Astrocyte (in vitro differentiated cells and primary cell): ENCODE results near the gene SDK1. TPM values are rescaled to one million over a fixed set of nuclear protein-coding genes. Genes with fewer than 3 reads are reported as not detected.

Source experiments
- DNase-seq: peaks from one replicate; pipeline ENCODE4 v3.0.0-alpha.2; 2010; ENCODE audit warnings: low read depth
- FAIRE-seq: peaks from 2 replicates; lab custom pipeline; 2011; peaks lifted over from hg19 to GRCh38; lab: Jason Lieb, UNC
- H2AFZ ChIP-seq: 2 replicates; pipeline ENCODE4 v1.6.0; 2012; ENCODE audit warnings: low read depth, low read length, inconsistent platforms
- H3K27ac ChIP-seq: 2 replicates; pipeline ENCODE4 v1.5.1; 2011; ENCODE audit warnings: low read depth, low read length, inconsistent platforms
- H3K27me3 ChIP-seq: 2 replicates; pipeline ENCODE4 v1.6.0; 2011; ENCODE audit warnings: low read length, inconsistent platforms; ENCODE audit not compliant: insufficient read depth
- H3K36me3 ChIP-seq: 2 replicates; pipeline ENCODE4 v1.5.1; 2011; ENCODE audit warnings: low read length, inconsistent platforms; ENCODE audit not compliant: insufficient read depth
- H3K4me1 ChIP-seq: 2 replicates; pipeline ENCODE4 v1.5.1; 2011; ENCODE audit warnings: low read length, inconsistent platforms; ENCODE audit not compliant: insufficient read depth
- H3K4me2 ChIP-seq: 2 replicates; pipeline ENCODE4 v1.6.0; 2012; ENCODE audit warnings: low read length, inconsistent platforms
- H3K4me3 ChIP-seq: 2 replicates; pipeline ENCODE4 v1.5.1; 2011; ENCODE audit warnings: low read depth, mild to moderate bottlenecking, low read length, inconsistent platforms; ENCODE audit not compliant: insufficient read depth
- H3K79me2 ChIP-seq: 2 replicates; pipeline ENCODE4 v1.6.0; 2012; ENCODE audit warnings: mild to moderate bottlenecking, low read length, inconsistent platforms; ENCODE audit not compliant: insufficient read depth
- H3K9ac ChIP-seq: 2 replicates; pipeline ENCODE4 v1.6.0; 2012; ENCODE audit warnings: mild to moderate bottlenecking, low read length, inconsistent platforms
- H3K9me3 ChIP-seq: 2 replicates; pipeline ENCODE4 v1.5.1; 2012; ENCODE audit warnings: low read depth, mild to moderate bottlenecking, low read length, inconsistent platforms; ENCODE audit not compliant: insufficient read depth
- H4K20me1 ChIP-seq: 2 replicates; pipeline ENCODE4 v1.6.0; 2012; ENCODE audit warnings: low read length, inconsistent platforms; ENCODE audit not compliant: insufficient read depth
- H3K27ac Mint-ChIP-seq: one replicate; pipeline ENCODE4 v1.8.0; 2021; ENCODE audit warnings: mild to moderate bottlenecking, mixed read lengths; ENCODE audit not compliant: unreplicated experiment
- H3K27me3 Mint-ChIP-seq: one replicate; pipeline ENCODE4 v1.8.0; 2021; ENCODE audit warnings: low read depth, mixed read lengths; ENCODE audit not compliant: unreplicated experiment
- H3K36me3 Mint-ChIP-seq: one replicate; pipeline ENCODE4 v1.8.0; 2021; ENCODE audit warnings: low read depth, mixed read lengths; ENCODE audit not compliant: unreplicated experiment
- H3K4me1 Mint-ChIP-seq: one replicate; pipeline ENCODE4 v1.8.0; 2021; ENCODE audit warnings: low read depth, mixed read lengths; ENCODE audit not compliant: unreplicated experiment
- H3K4me3 Mint-ChIP-seq: one replicate; pipeline ENCODE4 v1.8.0; 2021; ENCODE audit warnings: mild to moderate bottlenecking, moderate library complexity, mixed read lengths; ENCODE audit not compliant: unreplicated experiment
- H3K9me3 Mint-ChIP-seq: one replicate; pipeline ENCODE4 v1.8.0; 2021; ENCODE audit warnings: mild to moderate bottlenecking, mixed read lengths; ENCODE audit not compliant: unreplicated experiment
- EZH2 ChIP-seq: IDR thresholded peaks from 2 replicates; pipeline ENCODE4 v1.6.1; 2012; ENCODE audit warnings: mild to moderate bottlenecking, low read length, inconsistent platforms; ENCODE audit not compliant: insufficient read depth
- total RNA-seq: library from RNA; stranded (reverse); gene quantifications from 2 replicates; pipeline ENCODE4 v1.2.1, GENCODE V29; 2021
- TF ChIP-seq, protein P1 (sequence below): IDR thresholded peaks from 2 replicates; pipeline ENCODE4 v1.5.1; 2011; ENCODE audit warnings: low read depth, mild to moderate bottlenecking, inconsistent platforms, low read length, moderate library complexity; ENCODE audit not compliant: insufficient read depth

Gene SDK1
- total RNA-seq, 1 donor from 2014 or later, result 4.2 TPM

GRCh38 chr7:4068286-4068685 is 767.2 kb downstream of the SDK1 start:
- Histone ChIP-seq H3K4me2 (no peak overlapping the region), H4K20me1 (no peaks in the 10 kb centered on the region), H3K36me3 (no peaks in the 10 kb centered on the region), H3K79me2 (no peaks in the 10 kb centered on the region), H3K9ac (no peak overlapping the region), H3K27me3 (no peaks in the 10 kb centered on the region), H2AFZ (no peak overlapping the region), H3K9me3 (no peaks in the 10 kb centered on the region), H3K4me3 (no peak overlapping the region), H3K4me1 (no peaks in the 10 kb centered on the region), H3K27ac (no peak overlapping the region)
- H3K4me1 Mint-ChIP-seq, result no peaks in the 10 kb centered on the region
- H3K4me3 Mint-ChIP-seq, result no peak overlapping the region
- H3K27me3 Mint-ChIP-seq, result peaks cover 29% of the 10 kb centered on the region
- no peak for TF ChIP-seq EZH2
- TF ChIP-seq, protein P1, sequence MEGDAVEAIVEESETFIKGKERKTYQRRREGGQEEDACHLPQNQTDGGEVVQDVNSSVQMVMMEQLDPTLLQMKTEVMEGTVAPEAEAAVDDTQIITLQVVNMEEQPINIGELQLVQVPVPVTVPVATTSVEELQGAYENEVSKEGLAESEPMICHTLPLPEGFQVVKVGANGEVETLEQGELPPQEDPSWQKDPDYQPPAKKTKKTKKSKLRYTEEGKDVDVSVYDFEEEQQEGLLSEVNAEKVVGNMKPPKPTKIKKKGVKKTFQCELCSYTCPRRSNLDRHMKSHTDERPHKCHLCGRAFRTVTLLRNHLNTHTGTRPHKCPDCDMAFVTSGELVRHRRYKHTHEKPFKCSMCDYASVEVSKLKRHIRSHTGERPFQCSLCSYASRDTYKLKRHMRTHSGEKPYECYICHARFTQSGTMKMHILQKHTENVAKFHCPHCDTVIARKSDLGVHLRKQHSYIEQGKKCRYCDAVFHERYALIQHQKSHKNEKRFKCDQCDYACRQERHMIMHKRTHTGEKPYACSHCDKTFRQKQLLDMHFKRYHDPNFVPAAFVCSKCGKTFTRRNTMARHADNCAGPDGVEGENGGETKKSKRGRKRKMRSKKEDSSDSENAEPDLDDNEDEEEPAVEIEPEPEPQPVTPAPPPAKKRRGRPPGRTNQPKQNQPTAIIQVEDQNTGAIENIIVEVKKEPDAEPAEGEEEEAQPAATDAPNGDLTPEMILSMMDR, result no peak
- H3K36me3 Mint-ChIP-seq, result peaks cover 1% of the 10 kb centered on the region
- H3K27ac Mint-ChIP-seq, result no peak overlapping the region
- no peak for DNase-seq
- FAIRE-seq, result no peak
- H3K9me3 Mint-ChIP-seq, result peaks cover 3% of the 10 kb centered on the region

- Mint-ChIP-seq H3K27me3 (peaks cover 29% of the 10 kb centered on the region), H3K4me1 (no peaks in the 10 kb centered on the region), H3K27ac (no peak overlapping the region), H3K9me3 (peaks cover 3% of the 10 kb centered on the region), H3K36me3 (peaks cover 1% of the 10 kb centered on the region), H3K4me3 (no peak overlapping the region)
- H4K20me1 ChIP-seq, result no peaks in the 10 kb centered on the region
- H3K9me3 ChIP-seq, result no peaks in the 10 kb centered on the region
- no peak overlapping the region for H3K27ac ChIP-seq
- no peaks in the 10 kb centered on the region for H3K4me1 ChIP-seq
- no peak overlapping the region for H3K9ac ChIP-seq
- FAIRE-seq (no peak), DNase-seq (no peak)
- no peak for TF ChIP-seq EZH2
- TF ChIP-seq, protein P1, result no peak
- H2AFZ ChIP-seq, result no peak overlapping the region
- no peak overlapping the region for H3K4me3 ChIP-seq
- no peaks in the 10 kb centered on the region for H3K27me3 ChIP-seq
- H3K4me2 ChIP-seq, result no peak overlapping the region
- H3K79me2 ChIP-seq, result no peaks in the 10 kb centered on the region
- no peaks in the 10 kb centered on the region for H3K36me3 ChIP-seq
These were observed 768.4 kb downstream of the SDK1 start for GRCh38 chr7:4069268-4070095.

DNA sequence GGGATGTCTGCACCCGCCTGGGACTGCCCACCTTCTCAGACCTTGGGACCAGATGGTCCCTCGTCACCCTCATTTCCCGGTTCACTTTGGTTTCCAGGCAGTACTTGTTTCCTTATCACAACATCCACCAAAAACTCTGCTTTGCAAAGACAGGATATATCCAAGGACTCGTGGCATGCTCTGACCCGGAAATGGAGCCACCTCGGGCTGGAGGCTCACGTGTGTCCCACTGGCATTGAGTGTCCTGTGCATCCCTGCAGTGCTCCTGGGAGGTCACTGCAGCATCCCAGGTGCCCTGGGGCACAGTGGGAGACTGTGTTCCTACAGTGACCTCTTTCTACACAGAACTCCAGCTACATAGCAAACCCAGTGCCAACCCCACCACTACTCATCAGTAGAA is 769.2 kb downstream of the SDK1 start:
- no peaks in the 10 kb centered on the region for H3K9me3 ChIP-seq
- Mint-ChIP-seq H3K27ac (no peak overlapping the region), H3K27me3 (peaks cover 23% of the 10 kb centered on the region), H3K4me1 (no peaks in the 10 kb centered on the region), H3K4me3 (no peak overlapping the region), H3K9me3 (peaks cover 3% of the 10 kb centered on the region), H3K36me3 (peaks cover 1% of the 10 kb centered on the region)
- no peak overlapping the region for H3K4me3 ChIP-seq
- no peaks in the 10 kb centered on the region for H3K4me1 ChIP-seq
- H2AFZ ChIP-seq, result no peak overlapping the region
- FAIRE-seq (no peak), DNase-seq (no peak)
- no peak overlapping the region for H3K27ac ChIP-seq
- no peak overlapping the region for H3K9ac ChIP-seq
- no peak overlapping the region for H3K4me2 ChIP-seq
- no peaks in the 10 kb centered on the region for H3K36me3 ChIP-seq
- H3K79me2 ChIP-seq, result no peaks in the 10 kb centered on the region
- no peak for TF ChIP-seq EZH2
- no peaks in the 10 kb centered on the region for H4K20me1 ChIP-seq
- no peaks in the 10 kb centered on the region for H3K27me3 ChIP-seq
